H1 (cell line): ENCODE results near the gene SH3BP5. TPM values are rescaled to one million over a fixed set of nuclear protein-coding genes. Genes with fewer than 3 reads are reported as not detected.

Experiments used
- BACH1 ChIP-seq: IDR thresholded peaks from 2 replicates; pipeline ENCODE4 v1.6.1; 2012; ENCODE audit warnings: low read length, improper control_type of control experiment
- CEBPB ChIP-seq: IDR thresholded peaks from 2 replicates; pipeline ENCODE4 v1.6.1; 2012; ENCODE audit warnings: low read depth, low read length
- CHD7 ChIP-seq: fragments of 300-600 bp; sonication (generic); IDR thresholded peaks from 2 replicates; pipeline ENCODE4 v1.7.1; 2012; ENCODE audit warnings: low read length, moderate library complexity, mild to moderate bottlenecking, inconsistent platforms; ENCODE audit not compliant: insufficient replicate concordance
- CREB1 ChIP-seq: IDR thresholded peaks from 2 replicates; pipeline ENCODE4 v1.6.1; 2012; ENCODE audit warnings: inconsistent platforms
- EZH2 ChIP-seq: fragments of 200-600 bp; sonication (generic); IDR thresholded peaks from 2 replicates; pipeline ENCODE4 v1.7.1; 2012; ENCODE audit warnings: low read depth, mild to moderate bottlenecking, moderate library complexity, low read length, inconsistent platforms; ENCODE audit not compliant: severe bottlenecking
- HDAC2 ChIP-seq, 2 experiments: fragments of 300-600 bp in 1 of 2; sonication (generic) in 1 of 2; IDR thresholded peaks; 2 replicates each; pipeline ENCODE4 v1.6.1; 2011 to 2012; ENCODE audit warnings: low read depth in 2 of 2, low read length in 2 of 2, mild to moderate bottlenecking in 2 of 2, moderate library complexity in 2 of 2, borderline replicate concordance in 1 of 2, inconsistent platforms in 1 of 2
- SAP30 ChIP-seq: fragments of 300-600 bp; sonication (generic); IDR thresholded peaks from 2 replicates; pipeline ENCODE4 v1.7.1; 2012; ENCODE audit warnings: low read length, moderate library complexity, mild to moderate bottlenecking, inconsistent platforms; ENCODE audit not compliant: insufficient read depth, insufficient replicate concordance
- SIN3A ChIP-seq, 2 experiments: IDR thresholded peaks in 1 of 2; conservative IDR thresholded peaks in 1 of 2; 2 replicates each; pipeline ENCODE4 v1.6.1; 2011 to 2012; ENCODE audit warnings: low read length in 2 of 2, improper control_type of control experiment in 1 of 2, low read depth in 1 of 2, mild to moderate bottlenecking in 1 of 2
- SP2 ChIP-seq: IDR thresholded peaks from 2 replicates; pipeline ENCODE4 v1.6.1; 2012; ENCODE audit warnings: mild to moderate bottlenecking, low read length, inconsistent platforms
- TBP ChIP-seq: IDR thresholded peaks from 2 replicates; pipeline ENCODE4 v1.6.1; 2011; ENCODE audit warnings: low read depth, low read length, improper control_type of control experiment
- polyA plus RNA-seq, 7 experiments: library from polyadenylated mRNA; depleted of rRNA in 3 of 7; stranded (reverse) in 5 of 7; unstranded in 2 of 7; fragments of >200 nt in 5 of 7; fragments of 200-250 nt in 2 of 7; gene quantifications; 1 replicate in 5 of 7; 2 replicates in 1 of 7; 4 replicates in 1 of 7; pipeline versions ENCODE4 v1.2.1 to v1.2.3, GENCODE V29; 2011 to 2013; ENCODE audit warnings: missing spikeins in 2 of 7, mixed read lengths in 2 of 7
- total RNA-seq: library from RNA; stranded (reverse); fragmentation: NEBNext Ultra II Directional; extraction: Animal tissue kit (Norgen Biotek cat#: 25700); gene quantifications from 2 replicates; pipeline ENCODE4 v1.2.1, GENCODE V29; 2021

SH3BP5 gene
- total and polyA plus RNA-seq, 2 of the 8 experiments (the other 6 are each of a cell fraction or from before 2014, with no cell fraction given): 7.1 to 9.7 TPM

- TF ChIP-seq CHD7 (no peak), TBP (no peak), SIN3A (conservative IDR thresholded peaks at IDR 0.05 in 1 of 2, IDR thresholded peaks at IDR 0.05 in 1 of 2; ENCODE audit: low read depth in 1 of 2, low read length in 2 of 2) (no peak), CEBPB (no peak), HDAC2 (IDR thresholded peaks at IDR 0.05; ENCODE audit: borderline replicate concordance in 1 of 2, low read depth in 2 of 2, low read length in 2 of 2) (no peak), BACH1 (no peak), SAP30 (no peak), EZH2 (no peak), SP2 (no peak), CREB1 (no peak)
Measured at GRCh38 chr3:15299036-15299435, 33.4 kb downstream of the SH3BP5 start (continued).
